SW 1271 (cell line): ENCODE data around the gene SKIL.
A peak's percentile ranks its signal among the peaks of the same experiment; 100 is the strongest.

ENCODE experiments used
- DNase-seq, 2 experiments: peaks; one replicate each; lab custom pipeline; 2025; lab: John Stamatoyannopoulos, UW

Gene SKIL

DNA sequence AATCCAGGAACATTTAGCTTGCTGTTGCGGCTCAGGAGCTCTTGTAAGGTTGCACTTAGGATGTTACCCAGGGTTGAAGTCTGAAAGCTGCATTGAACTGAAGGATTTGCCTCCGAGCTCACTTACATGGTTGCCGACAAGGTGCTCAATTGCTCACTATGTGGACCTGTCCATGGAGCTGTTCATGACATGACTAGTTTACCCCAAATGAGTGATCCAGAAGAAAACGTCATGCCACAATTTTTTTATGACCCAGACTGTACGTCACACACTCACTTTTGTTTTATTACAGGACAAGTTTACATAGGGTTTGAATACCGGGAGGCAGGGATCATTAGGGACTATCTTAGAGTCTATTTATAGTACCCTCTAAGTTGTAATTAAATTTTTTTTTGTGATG lies 40.2 kb downstream of the SKIL start:
- DNase-seq = no peak

- DNase-seq = no peak
Observed at GRCh38 chr3:170405101-170405500, 47.6 kb downstream of the SKIL start.

DNA sequence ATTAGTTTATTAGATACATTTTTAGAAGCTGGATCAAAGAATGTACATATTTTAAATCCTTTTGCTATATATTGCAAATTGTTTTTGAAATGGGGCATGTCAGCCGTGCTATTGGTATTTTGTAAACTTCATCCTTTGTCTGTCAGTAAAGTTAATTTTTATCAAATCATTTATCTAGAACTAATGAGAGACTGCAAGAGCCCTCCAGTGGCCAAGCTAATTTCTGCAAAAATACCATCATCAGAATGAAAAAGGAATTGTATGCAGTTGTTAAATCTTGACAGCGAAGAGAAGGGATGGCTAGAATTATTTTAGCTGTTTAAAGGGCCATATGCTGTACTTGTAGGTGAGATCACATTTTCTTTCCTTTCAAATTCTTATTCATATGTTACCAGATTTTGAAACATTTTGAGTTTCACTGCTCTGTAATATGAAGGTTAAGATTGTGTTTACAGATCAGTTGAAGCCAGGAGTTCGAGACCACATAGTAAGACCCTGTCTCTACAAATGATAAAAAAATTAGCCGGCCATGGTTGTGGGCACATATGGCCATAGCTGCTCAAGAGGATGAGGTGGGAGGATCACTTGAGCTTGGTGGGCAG lies 53.0 kb downstream of the SKIL start:
- DNase-seq = peak in 1 of 2 experiments; percentile 44

- DNase-seq = no peak
Observed at GRCh38 chr3:170413291-170413690, 55.8 kb downstream of the SKIL start.

DNA sequence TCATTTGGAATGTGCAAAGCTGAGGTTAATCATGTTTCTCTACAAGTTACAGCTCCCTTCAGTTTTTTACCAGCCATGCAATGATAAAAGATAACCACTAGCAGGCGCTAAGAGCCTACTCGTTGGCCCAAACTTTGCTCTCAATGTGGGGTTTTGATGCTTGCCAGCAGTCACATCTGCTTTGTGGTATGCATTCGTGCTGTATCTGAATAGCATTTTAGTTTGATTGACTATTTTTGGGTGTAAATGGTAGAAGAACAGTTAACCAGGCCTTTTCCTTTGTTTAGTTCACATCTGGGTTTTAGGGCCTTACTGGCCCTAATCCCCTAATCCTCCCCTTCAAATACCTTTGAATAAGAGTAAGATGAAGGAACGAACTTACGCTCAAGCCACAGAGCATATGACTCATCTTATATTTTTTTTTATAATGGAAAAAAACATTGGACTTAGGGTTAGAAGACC lies 56.7 kb downstream of the SKIL start:
- peak; percentile 9 to 72 for DNase-seq

DNA sequence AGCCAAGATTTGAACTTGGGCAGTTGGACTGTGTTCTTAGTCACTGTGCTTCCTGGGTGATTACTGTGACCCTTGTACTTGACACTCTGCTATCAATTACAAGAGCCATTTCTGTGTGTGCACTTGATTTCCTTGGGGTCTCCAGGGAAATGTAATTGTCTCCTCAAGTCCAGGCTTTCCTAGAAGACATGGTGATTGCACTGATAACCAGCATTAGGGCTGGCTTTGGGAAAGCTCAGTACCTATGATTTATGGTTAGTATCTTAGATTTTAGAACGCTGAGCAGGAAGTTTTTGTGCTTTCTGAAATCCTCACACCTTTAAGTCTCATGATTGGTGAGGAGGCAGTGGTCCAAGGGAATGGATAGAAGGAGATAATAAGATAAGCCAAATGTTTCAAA lies 59.6 kb downstream of the SKIL start:
- no peak for DNase-seq

DNA sequence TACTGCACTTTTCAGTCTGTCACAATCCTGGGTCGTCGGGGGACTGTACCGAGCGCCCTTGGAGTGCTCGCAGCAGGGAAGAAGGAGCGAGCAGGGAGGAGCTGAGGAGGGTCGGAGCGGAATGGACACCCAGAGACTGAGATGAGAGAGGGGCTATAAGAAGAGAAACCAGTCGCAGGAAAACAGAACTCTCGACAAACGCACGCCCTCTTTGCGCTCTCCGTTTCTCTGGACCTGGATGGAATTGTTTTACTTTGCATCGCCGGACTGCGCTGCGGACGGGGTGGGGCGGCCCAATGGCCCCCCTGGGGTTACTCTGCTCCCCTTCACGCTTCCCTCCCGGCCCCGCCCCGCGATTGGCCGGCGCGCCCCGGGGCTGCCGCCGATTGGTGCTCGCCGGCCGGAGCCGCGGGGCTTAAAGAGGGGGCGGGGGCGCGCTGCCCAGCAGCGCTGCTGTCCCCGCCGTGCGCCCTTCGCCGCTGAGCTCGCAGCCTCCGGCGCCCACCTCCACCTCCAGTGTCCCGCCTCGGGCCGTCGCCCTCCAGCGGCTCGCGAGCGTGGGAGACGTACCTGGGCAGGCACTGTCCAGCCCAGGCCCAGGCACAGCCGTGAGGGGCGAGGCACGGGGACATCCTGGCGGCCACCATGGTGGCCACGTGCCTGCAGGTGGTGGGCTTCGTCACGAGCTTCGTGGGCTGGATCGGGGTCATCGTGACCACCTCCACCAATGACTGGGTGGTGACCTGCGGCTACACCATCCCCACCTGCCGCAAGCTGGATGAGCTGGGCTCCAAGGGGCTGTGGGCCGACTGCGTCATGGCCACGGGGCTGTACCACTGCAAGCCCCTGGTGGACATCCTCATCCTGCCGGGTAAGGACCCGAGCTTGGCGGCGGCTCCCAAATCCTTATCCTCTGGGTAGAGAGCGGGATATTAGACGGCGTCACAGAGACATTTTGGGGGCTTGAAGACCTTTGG lies 61.2 kb downstream of the SKIL start, which contains the start of gene CLDN11:
CLDN11 (plus strand) TSS at position 447 of the 977 bp plus-strand sequence; CDS start at position 646, 199 bp downstream.
- DNase-seq = no peak

- DNase-seq = no peak
Observed at GRCh38 chr3:170419557-170420087, 62.1 kb downstream of the SKIL start.

DNA sequence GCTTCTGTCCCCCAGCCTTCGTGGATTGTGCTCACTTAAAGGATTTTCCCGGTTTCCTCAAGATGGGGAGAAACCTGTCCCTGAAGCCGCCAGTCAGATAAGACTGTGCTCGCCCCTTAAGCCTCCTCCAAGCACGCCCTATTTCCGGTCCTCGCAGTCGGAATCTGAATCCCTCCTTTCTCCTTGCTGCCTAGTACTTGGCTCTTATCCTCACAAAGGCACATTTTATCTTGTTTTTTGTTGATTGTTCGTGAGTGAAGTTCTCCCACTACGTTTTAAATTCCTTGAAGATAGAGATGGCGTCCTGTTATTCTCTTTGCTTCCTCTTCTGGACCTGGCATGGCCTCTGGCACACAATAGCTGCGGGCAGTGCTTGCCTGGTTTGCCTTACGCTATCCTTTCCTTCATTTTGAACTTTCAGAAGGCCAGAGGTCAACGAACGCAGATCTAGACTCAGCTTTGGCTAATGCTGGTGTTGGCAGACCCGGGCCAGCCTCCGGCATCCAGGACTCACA lies 62.8 kb downstream of the SKIL start:
- DNase-seq = no peak

DNA sequence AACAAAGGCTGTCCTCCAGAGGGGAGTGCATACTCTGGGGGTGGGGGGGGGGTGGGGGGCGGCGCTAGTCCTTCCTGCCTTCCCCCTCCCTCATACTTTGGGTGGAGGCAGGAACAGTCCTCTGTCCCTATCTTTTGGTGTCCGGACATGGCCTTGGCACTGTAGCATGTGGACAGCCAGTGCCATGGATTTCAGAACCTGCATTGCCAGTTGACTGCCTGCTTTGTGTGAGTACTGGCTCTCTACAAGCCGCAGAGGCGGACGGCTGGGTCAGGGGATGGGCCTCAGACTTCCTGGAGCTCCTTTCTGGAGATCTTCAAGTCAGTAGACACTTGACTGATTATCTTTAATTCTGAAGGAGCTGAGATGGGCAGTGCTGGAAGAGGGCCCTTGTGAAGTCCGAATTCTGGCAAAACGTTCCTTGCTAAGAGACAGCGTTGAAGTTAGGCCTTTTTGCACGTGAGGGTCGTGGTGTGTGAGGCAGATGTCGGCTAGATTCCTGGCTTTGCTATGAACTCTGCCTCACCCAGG lies 63.7 kb downstream of the SKIL start:
- no peak for DNase-seq

DNA sequence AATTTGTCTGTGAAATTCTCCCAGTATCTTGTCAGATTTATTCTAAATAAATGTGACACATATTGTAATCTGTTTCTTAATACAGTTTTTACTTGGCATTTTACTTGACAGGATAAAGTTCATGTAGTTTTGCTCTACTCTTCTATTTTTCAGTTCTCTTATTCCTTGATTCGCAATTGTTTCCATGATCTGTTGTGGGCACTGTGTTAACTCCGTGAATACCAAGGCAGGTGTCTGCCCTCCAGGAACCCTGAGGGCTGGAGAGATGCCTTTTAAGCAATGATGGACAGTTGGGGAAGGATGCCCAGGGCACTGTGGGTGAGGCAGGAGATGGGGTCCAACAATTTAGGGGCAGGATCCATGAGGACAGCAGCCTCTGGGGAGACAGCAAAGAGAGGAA lies 64.2 kb downstream of the SKIL start:
- no peak for DNase-seq

DNA sequence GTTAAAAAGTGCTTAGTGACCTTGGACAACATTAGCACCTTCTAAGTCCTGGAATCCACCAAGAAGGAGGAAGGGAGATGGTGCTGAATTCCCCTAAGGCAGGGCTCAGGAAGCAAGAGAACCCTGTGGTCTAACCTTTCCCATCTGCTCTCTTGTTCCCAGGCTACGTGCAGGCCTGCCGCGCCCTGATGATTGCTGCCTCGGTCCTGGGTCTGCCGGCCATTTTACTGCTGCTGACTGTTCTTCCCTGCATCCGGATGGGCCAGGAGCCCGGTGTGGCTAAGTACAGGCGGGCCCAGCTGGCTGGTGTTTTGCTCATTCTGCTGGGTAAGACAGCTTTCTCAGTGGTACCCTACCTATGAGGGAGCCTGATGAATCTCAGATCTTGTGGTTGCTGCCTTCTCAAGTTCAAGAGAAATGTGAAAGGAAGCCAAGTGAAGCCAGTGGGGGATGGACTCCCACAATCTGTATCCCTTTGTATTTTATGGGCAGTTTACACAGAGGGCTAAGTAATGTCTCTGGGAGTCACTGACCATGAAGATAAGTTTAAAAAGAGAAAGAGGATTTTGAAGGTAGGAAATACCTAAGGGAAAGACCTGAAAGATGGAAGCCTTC lies 65.6 kb downstream of the SKIL start:
- DNase-seq = no peak

GRCh38 chr3:170424879-170425278 lies 67.4 kb downstream of the SKIL start:
- no peak for DNase-seq

DNA sequence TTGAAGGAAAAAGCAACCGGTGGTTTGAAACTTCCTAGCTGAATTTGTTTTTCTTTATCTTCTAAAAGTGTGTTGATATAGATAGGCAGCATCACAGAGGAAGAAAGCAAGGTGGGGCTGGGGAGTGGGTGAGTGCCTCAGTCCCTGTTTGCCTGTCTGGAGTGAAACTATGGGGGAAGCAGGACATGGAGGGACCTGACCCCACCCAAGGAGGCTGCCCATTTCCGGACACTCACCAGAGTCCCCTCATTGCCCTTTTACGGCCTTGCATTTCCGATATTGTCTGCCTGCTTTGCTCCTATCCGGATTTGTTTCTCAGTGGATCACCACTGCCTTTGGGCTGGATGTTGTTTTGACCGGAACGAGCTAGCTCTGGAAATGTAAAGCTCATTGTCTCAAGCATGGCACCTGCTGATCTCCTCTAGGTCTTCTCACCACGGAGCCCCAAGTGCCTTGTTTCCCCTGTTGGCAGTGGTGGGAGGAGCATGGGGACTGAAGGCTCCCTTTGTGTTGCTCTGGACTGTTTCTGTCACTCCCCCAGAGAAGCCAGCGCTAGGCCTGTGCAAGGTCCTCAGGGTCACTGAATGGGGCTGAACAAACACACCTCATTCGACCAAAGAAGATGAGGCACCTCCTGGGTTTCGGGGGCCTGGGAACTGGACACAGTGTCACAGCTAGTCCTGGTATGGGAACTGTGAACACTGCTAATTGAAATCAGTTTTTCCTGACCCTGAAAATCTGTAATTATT lies 68.2 kb downstream of the SKIL start:
- no peak for DNase-seq

- DNase-seq = no peak
Observed at GRCh38 chr3:170426240-170426797, 68.8 kb downstream of the SKIL start.

DNA sequence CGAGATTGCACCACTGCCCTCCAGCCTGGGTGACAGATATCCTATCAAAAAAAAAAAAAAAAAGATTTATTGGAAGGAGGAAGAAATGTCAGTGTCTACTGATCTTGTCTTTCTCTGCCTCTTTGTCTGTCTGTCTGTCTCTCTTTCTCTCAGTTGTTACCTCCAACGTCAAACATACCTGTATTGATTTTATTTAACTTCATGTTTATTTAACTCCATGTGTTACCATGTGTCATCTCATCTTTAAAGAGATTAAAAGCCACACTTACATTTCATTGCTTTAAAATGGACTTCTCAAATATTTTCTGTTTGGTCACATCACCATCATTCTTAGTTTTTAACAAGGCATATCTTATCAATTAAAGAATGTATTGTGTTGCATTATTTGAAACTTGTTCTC lies 70.6 kb downstream of the SKIL start:
- no peak for DNase-seq

DNA sequence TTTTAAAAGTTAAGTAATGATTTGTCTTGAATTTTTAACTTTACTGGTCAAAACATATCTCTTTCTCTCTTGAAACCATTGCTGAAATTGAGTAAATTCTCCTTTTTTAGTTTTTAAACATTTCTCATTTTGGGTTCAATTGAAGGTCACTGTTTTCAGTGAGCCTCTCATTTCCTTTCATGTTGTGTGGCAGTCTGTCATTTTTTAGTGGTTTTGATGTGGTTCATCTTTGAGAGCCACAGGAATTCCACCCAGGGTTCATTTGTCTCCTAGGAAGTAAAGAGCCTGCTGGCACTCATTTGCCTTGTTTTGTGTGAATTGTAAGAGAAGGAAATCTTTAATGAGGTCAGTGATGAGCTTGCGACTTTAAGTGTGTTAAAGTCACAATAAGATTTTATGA lies 71.5 kb downstream of the SKIL start:
- peak in 1 of 2 experiments; percentile 23 for DNase-seq

DNA sequence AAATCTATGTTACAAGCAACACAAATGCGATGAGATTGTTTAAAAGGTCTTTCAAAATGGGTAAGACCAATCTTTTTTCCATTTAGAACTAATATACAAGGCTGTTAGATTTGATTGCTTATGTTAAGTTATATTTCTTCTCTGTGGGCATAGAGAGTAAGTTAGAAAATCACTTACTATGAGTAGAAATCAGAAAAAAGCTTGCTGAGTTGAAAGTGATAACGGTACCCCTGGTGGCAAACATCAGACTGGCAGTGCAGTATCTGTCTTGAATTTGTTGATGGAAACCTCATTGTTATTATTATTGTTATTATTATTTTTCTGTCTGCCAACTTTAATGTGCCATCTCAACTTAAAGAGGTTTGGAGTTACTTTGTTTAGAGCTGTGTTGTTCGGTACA lies 73.5 kb downstream of the SKIL start:
- DNase-seq = no peak

DNA sequence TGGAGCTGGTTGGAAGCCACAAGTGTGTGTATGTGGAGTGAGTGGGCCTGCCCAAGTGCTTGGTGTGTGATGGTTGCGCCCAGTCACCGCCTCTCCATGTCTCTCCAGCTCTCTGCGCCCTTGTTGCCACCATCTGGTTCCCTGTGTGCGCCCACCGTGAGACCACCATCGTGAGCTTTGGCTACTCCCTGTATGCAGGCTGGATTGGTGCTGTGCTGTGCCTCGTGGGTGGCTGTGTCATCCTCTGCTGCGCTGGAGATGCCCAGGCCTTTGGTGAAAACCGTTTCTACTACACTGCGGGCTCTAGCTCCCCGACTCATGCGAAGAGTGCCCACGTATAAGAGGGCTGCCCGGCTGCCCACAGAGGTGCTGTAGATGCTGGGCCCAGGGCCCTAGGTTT lies 74.9 kb downstream of the SKIL start:
- no peak for DNase-seq

DNA sequence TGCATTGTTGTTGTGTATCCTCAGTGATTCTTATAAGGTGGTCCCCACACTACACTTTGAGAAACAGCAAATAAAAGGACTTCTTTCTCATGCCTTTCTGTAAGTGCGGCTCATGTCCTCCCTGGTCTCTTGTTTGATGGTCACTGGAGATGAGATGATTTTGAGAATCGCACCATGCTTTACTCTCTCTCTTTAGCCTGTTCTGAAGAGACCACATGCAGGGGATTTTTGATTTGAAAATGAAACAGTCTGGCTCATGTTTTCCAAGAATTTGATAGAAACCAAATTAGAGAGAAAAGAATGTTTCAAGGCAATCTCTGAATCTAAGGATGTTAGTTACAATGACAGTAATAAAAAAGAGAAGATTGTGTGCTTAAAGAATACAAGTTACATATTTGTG lies 79.2 kb downstream of the SKIL start:
- no peak for DNase-seq

GRCh38 chr3:170437176-170437575 lies 79.7 kb downstream of the SKIL start:
- DNase-seq = no peak
